SK-N-SH (cell line): ENCODE results near the gene CPPED1.

Source experiments
- EZH2phosphoT487 ChIP-seq: fragments of 200-600 bp; sonication (generic); IDR thresholded peaks from 2 replicates; pipeline ENCODE4 v1.6.1; 2017; ENCODE audit warnings: low read depth, mixed run types, mild to moderate bottlenecking, antibody characterized with exemption, moderate library complexity, borderline replicate concordance
- FOXM1 ChIP-seq: IDR thresholded peaks from 2 replicates; pipeline ENCODE4 v1.4.0; 2012; ENCODE audit warnings: low read depth, mild to moderate bottlenecking
- POLR2AphosphoS5 ChIP-seq: IDR thresholded peaks from 2 replicates; pipeline ENCODE4 v1.6.1; 2012; ENCODE audit warnings: low read depth, low read length
- RAD21 ChIP-seq: IDR thresholded peaks from 2 replicates; pipeline ENCODE4 v1.6.1; 2012; ENCODE audit warnings: mild to moderate bottlenecking, low read length
- TF ChIP-seq, protein P1 (sequence below): fragments of 200-600 bp; sonication (generic); IDR thresholded peaks from 2 replicates; pipeline ENCODE4 v1.6.1; 2017; ENCODE audit warnings: antibody characterized with exemption, mild to moderate bottlenecking, moderate library complexity
- TF ChIP-seq, protein P2 (sequence below): IDR thresholded peaks from 2 replicates; pipeline ENCODE4 v1.4.0; 2012; ENCODE audit warnings: low read depth, borderline replicate concordance

DNA sequence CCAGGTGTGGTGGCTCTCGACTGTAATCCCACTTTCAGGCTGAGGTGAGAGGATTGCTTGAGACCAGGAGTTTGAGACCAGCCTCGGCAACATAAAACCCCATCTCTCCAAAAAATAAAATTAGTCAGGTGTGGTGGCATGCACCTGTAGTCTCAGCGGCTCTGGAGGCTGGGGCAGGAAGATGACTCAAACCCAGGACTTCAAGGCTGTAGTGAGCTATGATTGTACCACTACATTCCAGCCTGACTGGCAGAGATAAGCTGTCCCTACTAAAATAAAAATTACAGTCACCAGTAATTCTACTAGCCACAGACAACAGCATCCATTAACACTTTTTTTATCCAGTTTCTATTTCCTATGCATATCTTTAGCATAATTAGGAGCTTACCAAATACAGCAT lies 176.3 kb downstream of the CPPED1 start:
- TF ChIP-seq, protein P1, sequence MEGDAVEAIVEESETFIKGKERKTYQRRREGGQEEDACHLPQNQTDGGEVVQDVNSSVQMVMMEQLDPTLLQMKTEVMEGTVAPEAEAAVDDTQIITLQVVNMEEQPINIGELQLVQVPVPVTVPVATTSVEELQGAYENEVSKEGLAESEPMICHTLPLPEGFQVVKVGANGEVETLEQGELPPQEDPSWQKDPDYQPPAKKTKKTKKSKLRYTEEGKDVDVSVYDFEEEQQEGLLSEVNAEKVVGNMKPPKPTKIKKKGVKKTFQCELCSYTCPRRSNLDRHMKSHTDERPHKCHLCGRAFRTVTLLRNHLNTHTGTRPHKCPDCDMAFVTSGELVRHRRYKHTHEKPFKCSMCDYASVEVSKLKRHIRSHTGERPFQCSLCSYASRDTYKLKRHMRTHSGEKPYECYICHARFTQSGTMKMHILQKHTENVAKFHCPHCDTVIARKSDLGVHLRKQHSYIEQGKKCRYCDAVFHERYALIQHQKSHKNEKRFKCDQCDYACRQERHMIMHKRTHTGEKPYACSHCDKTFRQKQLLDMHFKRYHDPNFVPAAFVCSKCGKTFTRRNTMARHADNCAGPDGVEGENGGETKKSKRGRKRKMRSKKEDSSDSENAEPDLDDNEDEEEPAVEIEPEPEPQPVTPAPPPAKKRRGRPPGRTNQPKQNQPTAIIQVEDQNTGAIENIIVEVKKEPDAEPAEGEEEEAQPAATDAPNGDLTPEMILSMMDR = no peak
- TF ChIP-seq POLR2AphosphoS5 (no peak), EZH2phosphoT487 (no peak), FOXM1 (no peak), RAD21 (no peak)
- TF ChIP-seq, protein P2, sequence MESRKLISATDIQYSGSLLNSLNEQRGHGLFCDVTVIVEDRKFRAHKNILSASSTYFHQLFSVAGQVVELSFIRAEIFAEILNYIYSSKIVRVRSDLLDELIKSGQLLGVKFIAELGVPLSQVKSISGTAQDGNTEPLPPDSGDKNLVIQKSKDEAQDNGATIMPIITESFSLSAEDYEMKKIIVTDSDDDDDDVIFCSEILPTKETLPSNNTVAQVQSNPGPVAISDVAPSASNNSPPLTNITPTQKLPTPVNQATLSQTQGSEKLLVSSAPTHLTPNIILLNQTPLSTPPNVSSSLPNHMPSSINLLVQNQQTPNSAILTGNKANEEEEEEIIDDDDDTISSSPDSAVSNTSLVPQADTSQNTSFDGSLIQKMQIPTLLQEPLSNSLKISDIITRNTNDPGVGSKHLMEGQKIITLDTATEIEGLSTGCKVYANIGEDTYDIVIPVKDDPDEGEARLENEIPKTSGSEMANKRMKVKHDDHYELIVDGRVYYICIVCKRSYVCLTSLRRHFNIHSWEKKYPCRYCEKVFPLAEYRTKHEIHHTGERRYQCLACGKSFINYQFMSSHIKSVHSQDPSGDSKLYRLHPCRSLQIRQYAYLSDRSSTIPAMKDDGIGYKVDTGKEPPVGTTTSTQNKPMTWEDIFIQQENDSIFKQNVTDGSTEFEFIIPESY = no peak
